Measurements from ENCODE around the gene CD82. TPM values are rescaled to one million over a fixed set of nuclear protein-coding genes. Genes with fewer than 3 reads are reported as not detected.

Gene CD82
- total RNA-seq, 2 experiments from 2014 or later: 1.2 to 6.4 TPM

- Histone ChIP-seq H3K27ac (ENCODE audit: low read depth, low read length, poor library complexity, severe bottlenecking) (no peak overlapping the region), H4K20me1 (ENCODE audit: insufficient read depth, low read length) (no peaks in the 10 kb centered on the region), H3K4me1 (ENCODE audit: insufficient read depth, low read length, poor library complexity, severe bottlenecking) (peaks cover 69% of the 10 kb centered on the region), H3K4me3 (ENCODE audit: low read depth, low read length, poor library complexity, severe bottlenecking) (no peak overlapping the region), H3K79me2 (ENCODE audit: insufficient read depth, low read depth, low read length) (no peaks in the 10 kb centered on the region), H2AFZ (ENCODE audit: low read length) (no peak overlapping the region), H3K36me3 (ENCODE audit: insufficient read depth, low read length) (no peaks in the 10 kb centered on the region), H3K9me3 (ENCODE audit: low read length) (no peaks in the 10 kb centered on the region), H3K4me2 (ENCODE audit: low read length) (peak overlapping the region; percentile 61; the same call in 1 of the 2 replicates), H3K9me2 (ENCODE audit: insufficient read depth, low read length) (no peaks in the 10 kb centered on the region)
- CTCF ChIA-PET (ENCODE audit: unreplicated experiment): no interaction called here
- no TSS peak for BruUV-seq (replicated peaks)
- POLR2A ChIA-PET: interaction anchor here (0.6 kb wide), 1 partner anchor 339 kb away, joined by 3 read pairs; no protein-coding TSS in a partner anchor
- intact Hi-C loops (cut with micrococcal nuclease; ENCODE audit: unreplicated experiment): no loop called here
- TF ChIP-seq EZH2phosphoT487 (IDR thresholded peaks at IDR 0.05; ENCODE audit: borderline replicate concordance, low read depth, low read length) (no peak), CTCF (conservative IDR thresholded peaks at IDR 0.05; ENCODE audit: low read length) (no peak)
- no peak for DNase-seq (ENCODE audit: low spot score)
These were observed 40.5 kb downstream of the CD82 start for GRCh38 chr11:44605965-44606364.

GRCh38 chr11:44606472-44606871 is 41.0 kb downstream of the CD82 start:
- ChIA-PET CTCF (ENCODE audit: unreplicated experiment) (interaction anchor here (0.7 kb wide), 1 partner anchor 49 kb away, joined by 5 read pairs; no protein-coding TSS in a partner anchor), POLR2A (interaction anchor here (0.6 kb wide), 1 partner anchor 338 kb away, joined by 3 read pairs; no protein-coding TSS in a partner anchor)
- no peak overlapping the region for H2AFZ ChIP-seq (ENCODE audit: low read length)
- H3K79me2 ChIP-seq (ENCODE audit: insufficient read depth, low read depth, low read length): no peaks in the 10 kb centered on the region
- no peaks in the 10 kb centered on the region for H3K36me3 ChIP-seq (ENCODE audit: insufficient read depth, low read length)
- H3K4me3 ChIP-seq (ENCODE audit: low read depth, low read length, poor library complexity, severe bottlenecking): no peak overlapping the region
- no peak overlapping the region for H3K27ac ChIP-seq (ENCODE audit: low read depth, low read length, poor library complexity, severe bottlenecking)
- BruUV-seq (replicated peaks): no TSS peak
- H3K4me1 ChIP-seq (ENCODE audit: insufficient read depth, low read length, poor library complexity, severe bottlenecking): peaks cover 66% of the 10 kb centered on the region
- H3K4me2 ChIP-seq (ENCODE audit: low read length): no peak overlapping the region
- TF ChIP-seq EZH2phosphoT487 (IDR thresholded peaks at IDR 0.05; ENCODE audit: borderline replicate concordance, low read depth, low read length): no peak
- no peak for TF ChIP-seq CTCF (conservative IDR thresholded peaks at IDR 0.05; ENCODE audit: low read length)
- DNase-seq (ENCODE audit: low spot score): no peak
- intact Hi-C loops (cut with micrococcal nuclease; ENCODE audit: unreplicated experiment): no loop called here
- H3K9me2 ChIP-seq (ENCODE audit: insufficient read depth, low read length): no peaks in the 10 kb centered on the region
- no peaks in the 10 kb centered on the region for H3K9me3 ChIP-seq (ENCODE audit: low read length)
- H4K20me1 ChIP-seq (ENCODE audit: insufficient read depth, low read length): no peaks in the 10 kb centered on the region

GRCh38 chr11:44607319-44607962 is 42.0 kb downstream of the CD82 start:
- Histone ChIP-seq H3K27ac (ENCODE audit: low read depth, low read length, poor library complexity, severe bottlenecking) (no peak overlapping the region), H3K79me2 (ENCODE audit: insufficient read depth, low read depth, low read length) (no peaks in the 10 kb centered on the region)
- DNase-seq (ENCODE audit: low spot score): no peak

More at GRCh38 chr11:44607319-44607962, 42.0 kb downstream of the CD82 start:
- Histone ChIP-seq H3K4me3 (ENCODE audit: low read depth, low read length, poor library complexity, severe bottlenecking) (no peak overlapping the region), H3K4me1 (ENCODE audit: insufficient read depth, low read length, poor library complexity, severe bottlenecking) (peaks cover 67% of the 10 kb centered on the region), H3K9me2 (ENCODE audit: insufficient read depth, low read length) (no peaks in the 10 kb centered on the region), H3K36me3 (ENCODE audit: insufficient read depth, low read length) (no peaks in the 10 kb centered on the region), H3K9me3 (ENCODE audit: low read length) (no peaks in the 10 kb centered on the region), H3K4me2 (ENCODE audit: low read length) (no peak overlapping the region), H2AFZ (ENCODE audit: low read length) (no peak overlapping the region), H4K20me1 (ENCODE audit: insufficient read depth, low read length) (no peaks in the 10 kb centered on the region)
- no TSS peak for BruUV-seq (replicated peaks)
- intact Hi-C loops (cut with micrococcal nuclease; ENCODE audit: unreplicated experiment): no loop called here
- POLR2A ChIA-PET: interaction anchor here (1.0 to 1.4 kb wide), 3 partner anchors 11 to 48 kb away, joined by 3 to 4 read pairs (median 4); no protein-coding TSS in a partner anchor
- TF ChIP-seq CTCF (conservative IDR thresholded peaks at IDR 0.05; ENCODE audit: low read length) (no peak), EZH2phosphoT487 (IDR thresholded peaks at IDR 0.05; ENCODE audit: borderline replicate concordance, low read depth, low read length) (no peak)
- CTCF ChIA-PET (ENCODE audit: unreplicated experiment): interaction anchor here (0.7 kb wide), 1 partner anchor 50 kb away, joined by 5 read pairs; no protein-coding TSS in a partner anchor
